ENCODE measurements around the gene HOXA9.

HOXA9 gene

DNA sequence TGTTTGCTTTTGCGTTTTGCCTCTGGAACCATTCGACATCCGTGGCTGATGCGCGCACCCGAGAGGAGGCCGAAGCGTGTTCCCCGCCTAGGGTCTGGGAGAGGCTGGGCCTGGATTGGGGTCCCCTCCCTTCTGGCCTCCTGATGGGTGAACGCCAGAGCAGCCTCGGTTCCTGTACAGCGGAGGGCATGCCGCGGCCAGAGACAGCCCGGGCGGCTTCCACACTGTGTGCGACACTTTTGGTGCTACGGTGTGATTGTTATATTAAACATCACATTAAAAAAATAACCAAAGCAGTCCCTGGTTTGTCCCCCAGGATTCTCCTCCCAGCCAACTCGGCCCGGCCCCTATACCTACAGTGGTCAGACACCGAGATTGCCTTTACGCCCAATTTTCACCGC lies 5.2 kb downstream of the HOXA9 start:
- TF ChIP-seq, protein P1, sequence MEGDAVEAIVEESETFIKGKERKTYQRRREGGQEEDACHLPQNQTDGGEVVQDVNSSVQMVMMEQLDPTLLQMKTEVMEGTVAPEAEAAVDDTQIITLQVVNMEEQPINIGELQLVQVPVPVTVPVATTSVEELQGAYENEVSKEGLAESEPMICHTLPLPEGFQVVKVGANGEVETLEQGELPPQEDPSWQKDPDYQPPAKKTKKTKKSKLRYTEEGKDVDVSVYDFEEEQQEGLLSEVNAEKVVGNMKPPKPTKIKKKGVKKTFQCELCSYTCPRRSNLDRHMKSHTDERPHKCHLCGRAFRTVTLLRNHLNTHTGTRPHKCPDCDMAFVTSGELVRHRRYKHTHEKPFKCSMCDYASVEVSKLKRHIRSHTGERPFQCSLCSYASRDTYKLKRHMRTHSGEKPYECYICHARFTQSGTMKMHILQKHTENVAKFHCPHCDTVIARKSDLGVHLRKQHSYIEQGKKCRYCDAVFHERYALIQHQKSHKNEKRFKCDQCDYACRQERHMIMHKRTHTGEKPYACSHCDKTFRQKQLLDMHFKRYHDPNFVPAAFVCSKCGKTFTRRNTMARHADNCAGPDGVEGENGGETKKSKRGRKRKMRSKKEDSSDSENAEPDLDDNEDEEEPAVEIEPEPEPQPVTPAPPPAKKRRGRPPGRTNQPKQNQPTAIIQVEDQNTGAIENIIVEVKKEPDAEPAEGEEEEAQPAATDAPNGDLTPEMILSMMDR (conservative IDR thresholded peaks at IDR 0.05; ENCODE audit: low read depth, low read length), result no peak
- H3K4me3 ChIP-seq (ENCODE audit: low read length), result no peak overlapping the region
- DNase-seq (ENCODE audit: low read depth), result no peak

DNA sequence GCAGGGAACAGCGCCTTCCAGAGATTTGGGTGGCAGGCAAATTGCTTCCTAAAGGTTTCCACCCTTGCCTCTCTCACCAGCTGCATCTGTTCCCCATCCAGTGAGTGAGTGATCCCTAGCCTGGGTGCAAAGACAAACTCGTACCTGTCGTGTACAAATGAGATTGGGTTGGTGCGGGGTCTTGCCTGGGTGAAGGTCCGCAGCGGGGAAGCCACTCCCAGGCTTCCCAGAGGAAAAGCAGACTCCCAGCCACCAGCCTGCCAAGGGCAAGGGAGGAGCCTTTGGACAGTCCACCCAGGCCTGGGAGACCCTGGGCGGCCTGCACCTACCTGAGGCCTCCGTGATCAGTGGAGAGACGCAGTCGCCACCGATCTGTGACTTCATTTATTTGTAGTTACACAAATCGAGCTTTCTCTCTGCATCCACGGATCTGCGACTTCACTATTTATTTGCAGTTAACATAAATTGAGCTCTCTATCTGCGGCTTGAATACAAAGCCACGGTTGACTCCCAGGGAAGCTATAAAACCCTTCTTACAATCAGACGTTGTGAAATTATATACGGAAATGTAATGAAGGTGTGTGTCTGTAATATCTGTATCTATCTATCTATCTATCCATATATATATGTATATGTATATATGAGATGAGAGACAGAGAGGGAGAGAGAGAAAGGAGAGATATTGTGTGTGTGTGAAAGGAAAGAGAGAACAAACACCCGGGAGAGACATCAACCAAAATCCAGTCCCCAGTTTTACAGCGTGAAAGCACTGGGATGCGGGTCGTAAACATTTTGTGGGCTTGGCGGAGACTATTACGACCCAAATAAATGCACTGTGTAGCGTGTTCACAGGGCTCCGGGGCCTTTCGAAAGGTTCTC lies 5.8 kb downstream of the HOXA9 start:
- no peak overlapping the region for H3K4me3 ChIP-seq (ENCODE audit: low read length)
- DNase-seq (ENCODE audit: low read depth), result no peak
- TF ChIP-seq, protein P1 (conservative IDR thresholded peaks at IDR 0.05; ENCODE audit: low read depth, low read length), result no peak

DNA sequence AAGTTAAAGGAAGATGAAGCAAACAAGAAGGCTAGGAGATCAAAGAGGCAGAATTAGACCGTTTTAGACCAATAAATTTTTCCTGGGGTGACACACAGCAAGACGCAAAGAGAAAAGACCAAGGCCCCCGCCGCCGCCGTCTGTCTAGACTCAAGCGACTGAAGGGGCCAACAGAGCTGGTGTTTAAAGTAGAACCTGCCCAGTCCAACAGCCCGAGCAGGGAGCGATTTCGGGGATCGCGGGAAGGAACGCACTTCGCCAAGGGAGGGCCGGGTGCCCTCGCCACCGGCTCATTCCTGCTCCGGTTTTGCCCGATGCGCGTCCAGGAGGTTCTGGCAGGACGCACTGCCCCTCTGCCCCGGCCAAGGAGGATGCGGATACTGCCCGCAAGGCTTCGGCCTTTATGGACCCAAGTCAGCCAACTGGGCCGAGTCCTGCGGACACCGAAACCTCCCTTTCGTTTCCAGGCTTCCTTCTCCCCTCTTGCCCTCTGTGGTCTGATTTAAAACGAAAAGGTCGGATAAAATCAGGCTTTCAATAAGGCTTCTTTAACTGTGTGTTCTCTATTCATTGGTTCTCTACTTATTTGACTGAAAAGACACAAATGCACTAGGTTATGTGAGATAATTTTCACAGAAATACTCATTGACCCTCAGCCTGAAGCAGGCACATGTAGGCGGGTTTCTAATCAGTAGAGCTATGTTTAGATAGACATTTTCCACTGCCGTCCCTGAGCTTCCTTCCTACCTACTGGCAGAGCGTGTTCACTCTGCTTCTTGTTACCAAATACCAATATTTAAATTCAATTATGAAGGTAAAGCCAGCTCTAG lies 6.7 kb downstream of the HOXA9 start:
- TF ChIP-seq, protein P1 (conservative IDR thresholded peaks at IDR 0.05; ENCODE audit: low read depth, low read length), result no peak
- H3K4me3 ChIP-seq (ENCODE audit: low read length), result no peak overlapping the region
- DNase-seq (ENCODE audit: low read depth), result no peak

DNA sequence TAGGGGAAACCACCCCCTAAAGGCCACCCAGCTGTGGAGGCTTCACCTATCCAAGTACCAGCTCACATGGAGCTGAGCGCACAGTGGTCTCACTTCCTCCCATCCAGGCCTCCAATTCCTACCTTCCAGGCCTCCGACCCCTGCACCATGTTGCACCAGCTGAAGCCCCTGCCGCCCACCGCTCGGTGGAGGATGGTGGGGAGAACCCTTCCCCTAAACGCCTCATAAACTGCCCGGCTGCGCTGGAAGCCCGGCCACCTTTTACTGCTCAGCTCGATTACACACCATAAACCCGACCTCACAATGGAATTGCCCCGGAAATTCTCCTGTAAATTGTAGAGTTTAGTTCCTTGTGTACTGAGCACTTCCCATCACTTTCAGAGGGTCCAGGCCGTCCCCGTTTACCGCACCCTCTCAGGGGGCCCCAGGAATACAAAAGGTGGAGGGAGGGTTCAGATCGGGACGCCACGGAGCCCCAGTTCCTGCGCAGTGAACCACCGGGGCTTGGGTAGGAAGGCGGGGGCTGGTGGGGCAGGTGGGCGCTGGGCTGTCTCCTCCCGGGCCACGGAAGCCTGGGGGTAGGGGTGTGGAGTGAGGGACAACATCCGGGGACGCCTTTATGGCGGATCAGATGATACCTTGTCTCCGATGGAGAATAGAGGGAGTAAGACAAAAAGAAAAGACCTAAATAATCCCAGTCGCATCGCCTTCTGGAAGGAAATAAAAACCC lies 7.5 kb downstream of the HOXA9 start:
- H3K4me3 ChIP-seq (ENCODE audit: low read length), result no peak overlapping the region
- no peak for DNase-seq (ENCODE audit: low read depth)
- TF ChIP-seq, protein P1 (conservative IDR thresholded peaks at IDR 0.05; ENCODE audit: low read depth, low read length), result no peak

DNA sequence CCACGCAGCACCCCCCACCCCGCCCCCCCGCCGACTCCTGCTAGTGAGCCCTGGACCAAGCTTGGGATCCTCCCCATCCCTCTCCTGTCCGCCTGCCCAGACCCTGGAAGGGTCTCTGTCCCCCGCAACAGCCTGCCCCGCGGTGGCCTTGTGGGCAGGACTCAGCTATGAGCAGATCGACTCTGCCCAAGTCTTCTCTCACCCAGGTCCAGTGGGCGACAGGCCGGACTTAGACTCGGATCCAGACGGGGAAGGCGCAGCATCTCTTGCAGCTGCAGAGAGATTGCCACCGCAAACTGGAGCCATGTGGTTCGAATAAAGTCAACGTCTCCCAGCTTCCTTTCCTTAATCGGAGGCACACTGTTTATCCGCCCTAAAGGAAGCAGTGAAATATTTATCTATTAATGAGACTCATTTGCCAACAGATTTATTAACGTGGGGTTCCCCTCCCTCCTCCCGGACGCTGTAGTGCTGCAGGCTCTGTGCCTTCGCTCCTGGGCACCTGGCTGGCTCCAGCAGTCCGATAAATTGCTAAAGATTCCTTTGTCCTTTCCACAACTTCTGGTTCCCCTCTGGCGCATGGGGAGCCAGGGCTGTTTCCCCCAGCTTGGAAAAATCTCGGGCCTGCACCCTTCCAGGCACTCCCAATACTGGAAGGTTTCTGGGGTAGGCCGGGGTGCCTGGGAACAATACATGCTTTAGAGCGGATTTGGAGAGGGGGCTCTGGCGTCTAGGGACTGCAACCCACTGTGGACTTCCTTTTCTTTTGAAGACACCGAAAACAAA lies 8.2 kb downstream of the HOXA9 start:
- H3K4me3 ChIP-seq (ENCODE audit: low read length), result no peak overlapping the region
- TF ChIP-seq, protein P1 (conservative IDR thresholded peaks at IDR 0.05; ENCODE audit: low read depth, low read length), result no peak
- no peak for DNase-seq (ENCODE audit: low read depth)

DNA sequence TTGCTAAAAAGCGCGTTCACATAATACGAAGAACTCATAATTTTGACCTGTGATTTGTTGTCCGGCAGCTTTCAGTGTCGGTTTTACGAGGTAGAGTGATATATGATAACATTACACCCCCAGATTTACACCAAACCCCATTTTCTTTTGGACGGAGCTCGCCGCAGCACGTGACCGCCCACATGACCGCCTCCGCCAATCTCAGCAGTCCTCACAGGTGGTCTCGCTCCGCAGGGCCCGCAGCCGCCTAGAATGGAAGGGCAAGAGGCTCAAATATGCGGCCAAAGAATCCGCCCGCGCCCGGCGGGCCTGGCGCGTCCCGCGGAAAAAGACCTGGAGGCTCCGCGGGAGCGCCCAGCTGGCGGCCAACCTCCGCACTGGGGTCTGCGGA lies 8.8 kb downstream of the HOXA9 start, which contains the start of gene HOXA7:
Gene HOXA7 (minus strand): TSS at position 168 of the 391 bp plus-strand sequence. CDS start 130 bp downstream, at position 38.
- TF ChIP-seq, protein P1 (conservative IDR thresholded peaks at IDR 0.05; ENCODE audit: low read depth, low read length), result no peak
- no peak within 1 kb of the TSS for H3K4me3 ChIP-seq (ENCODE audit: low read length)
- no peak for DNase-seq (ENCODE audit: low read depth)
